B cell (primary cell): ENCODE results near the gene CALR.
A peak's percentile ranks its signal among the peaks of the same experiment; 100 is the strongest.

Source experiments
- EZH2 ChIP-seq: IDR thresholded peaks from 2 replicates; pipeline ENCODE4 v1.6.1; 2012; ENCODE audit warnings: borderline replicate concordance, low read depth, mild to moderate bottlenecking, moderate library complexity, low read length; ENCODE audit not compliant: insufficient read depth, poor library complexity, severe bottlenecking
- TF ChIP-seq, protein P1 (sequence below): fragments of 200-600 bp; IDR thresholded peaks from one replicate; pipeline ENCODE4 v1.8.0; 2022; ENCODE audit warnings: antibody characterized with exemption, mild to moderate bottlenecking

DNA sequence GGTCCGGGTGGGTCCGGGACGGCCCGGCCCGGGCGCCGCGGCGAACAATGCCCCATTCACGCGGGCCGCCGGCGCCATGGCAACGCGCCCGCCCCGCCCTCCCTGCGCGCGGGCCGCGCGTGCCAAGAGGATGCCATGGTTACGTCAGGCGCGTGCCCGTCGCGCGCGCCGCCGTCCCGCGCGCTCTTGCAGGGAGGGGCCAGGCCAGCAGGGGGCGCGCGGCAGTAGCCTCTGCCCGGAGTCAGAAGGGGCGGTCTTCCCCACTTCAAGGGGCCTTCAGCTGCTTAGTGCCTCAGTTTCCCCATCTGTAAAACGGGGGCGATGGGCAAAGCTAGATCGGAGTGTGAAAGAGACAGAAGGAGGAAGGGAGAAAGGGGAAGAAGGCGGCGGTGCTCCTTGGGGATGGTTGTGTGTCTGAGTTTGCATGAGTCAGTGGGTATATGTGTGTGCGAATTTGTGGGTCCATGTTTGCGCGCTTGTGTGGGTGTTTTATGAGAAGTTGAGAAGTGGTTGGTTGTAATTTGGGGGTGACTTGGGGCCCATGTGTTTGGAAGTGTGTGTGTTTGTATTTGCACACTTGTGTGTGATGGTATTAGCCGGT, 45.2 kb downstream of the CALR start:
- TF ChIP-seq, protein P1, sequence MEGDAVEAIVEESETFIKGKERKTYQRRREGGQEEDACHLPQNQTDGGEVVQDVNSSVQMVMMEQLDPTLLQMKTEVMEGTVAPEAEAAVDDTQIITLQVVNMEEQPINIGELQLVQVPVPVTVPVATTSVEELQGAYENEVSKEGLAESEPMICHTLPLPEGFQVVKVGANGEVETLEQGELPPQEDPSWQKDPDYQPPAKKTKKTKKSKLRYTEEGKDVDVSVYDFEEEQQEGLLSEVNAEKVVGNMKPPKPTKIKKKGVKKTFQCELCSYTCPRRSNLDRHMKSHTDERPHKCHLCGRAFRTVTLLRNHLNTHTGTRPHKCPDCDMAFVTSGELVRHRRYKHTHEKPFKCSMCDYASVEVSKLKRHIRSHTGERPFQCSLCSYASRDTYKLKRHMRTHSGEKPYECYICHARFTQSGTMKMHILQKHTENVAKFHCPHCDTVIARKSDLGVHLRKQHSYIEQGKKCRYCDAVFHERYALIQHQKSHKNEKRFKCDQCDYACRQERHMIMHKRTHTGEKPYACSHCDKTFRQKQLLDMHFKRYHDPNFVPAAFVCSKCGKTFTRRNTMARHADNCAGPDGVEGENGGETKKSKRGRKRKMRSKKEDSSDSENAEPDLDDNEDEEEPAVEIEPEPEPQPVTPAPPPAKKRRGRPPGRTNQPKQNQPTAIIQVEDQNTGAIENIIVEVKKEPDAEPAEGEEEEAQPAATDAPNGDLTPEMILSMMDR: peak; percentile 91
- TF ChIP-seq EZH2: no peak
